Gastroesophageal sphincter (tissue), 4 donors: Measurements from ENCODE around the gene PYCR2. TPM values are rescaled to one million over a fixed set of nuclear protein-coding genes. Genes with fewer than 3 reads are reported as not detected.

Experiments used
- ATAC-seq: fragments of 150-250 bp; one replicate; pipeline ENCODE4 v1.9.1; 2016; ENCODE audit warnings: mild to moderate bottlenecking, moderate library complexity
- H3K27ac ChIP-seq, 4 donors: fragments of 200-600 bp; sonication (generic) in 3 of 4; 1 replicate in 3 of 4; 2 replicates in 1 of 4; pipeline ENCODE4 v1.5.1; 2016 to 2019
- H3K27me3 ChIP-seq: fragments of 200-600 bp; sonication (generic); one replicate; pipeline ENCODE4 v1.5.1; 2019
- H3K36me3 ChIP-seq, 2 donors: fragments of 200-600 bp; sonication (generic); one replicate each; pipeline ENCODE4 v1.5.1; 2019; ENCODE audit warnings: control low read depth in 1 of 2
- H3K4me1 ChIP-seq, 3 donors: fragments of 200-600 bp; sonication (generic); 1 replicate in 2 of 3; 2 replicates in 1 of 3; pipeline ENCODE4 v1.5.1; 2016 to 2019; ENCODE audit warnings: control low read depth in 2 of 3
- H3K4me3 ChIP-seq, 2 donors: fragments of 200-600 bp; sonication (generic); one replicate each; pipeline ENCODE4 v1.5.1; 2019; ENCODE audit warnings: mild to moderate bottlenecking in 1 of 2, moderate library complexity in 1 of 2
- H3K9me3 ChIP-seq, 3 donors: fragments of 200-600 bp; sonication (generic); one replicate each; pipeline ENCODE4 v1.5.1; 2017 to 2019; ENCODE audit warnings: control low read depth in 2 of 3
- CTCF ChIP-seq, 4 experiments: fragments of 200-600 bp in 2 of 4; fragments of 450-650 bp in 2 of 4; sonication (generic) in 1 of 4; IDR thresholded peaks; one replicate each; pipeline ENCODE4 v1.5.1; 2017 to 2019; ENCODE audit warnings: antibody characterized with exemption in 4 of 4, mild to moderate bottlenecking in 2 of 4, moderate library complexity in 2 of 4
- EP300 ChIP-seq: sonication (generic); formaldehyde crosslinking; IDR thresholded peaks from one replicate; pipeline ENCODE4 v1.6.1; 2017; ENCODE audit warnings: antibody characterized with exemption, mild to moderate bottlenecking
- POLR2A ChIP-seq, 2 donors: fragments of 450-650 bp; IDR thresholded peaks; one replicate each; pipeline ENCODE4 v1.6.1; 2017; ENCODE audit warnings: antibody characterized with exemption in 2 of 2, mild to moderate bottlenecking in 2 of 2, moderate library complexity in 1 of 2
- POLR2AphosphoS5 ChIP-seq: sonication (generic); formaldehyde crosslinking; IDR thresholded peaks from one replicate; pipeline ENCODE4 v1.6.1; 2017; ENCODE audit warnings: antibody characterized with exemption
- WGBS, 2 donors: methylation state at CpG; one replicate each; pipeline ENCODE4 v1.1.5; 2018; ENCODE audit warnings: low coverage in 1 of 2; 5-methylcytosine and 5-hydroxymethylcytosine counted together
- total RNA-seq, 4 donors: library from RNA; depleted of rRNA; stranded (reverse); fragments of >200 nt; gene quantifications; one replicate each; pipeline ENCODE4 v1.1.0, GENCODE V29; 2016

Gene PYCR2
- total RNA-seq, 4 donors from 2014 or later: 43.6 to 65.5 (median 50.6) TPM

- no peak overlapping the region for H3K4me3 ChIP-seq
- no peak for ATAC-seq
- no peak overlapping the region for H3K27ac ChIP-seq
- no peaks in the 10 kb centered on the region for H3K36me3 ChIP-seq
- no peaks in the 10 kb centered on the region for H3K27me3 ChIP-seq
- 92% methylated on average over 3 to 15 of the region's 19 CpGs for WGBS, 2 donors
- no peak for TF ChIP-seq POLR2A (IDR thresholded peaks at IDR 0.05)
- TF ChIP-seq EP300: no peak
- no peak for TF ChIP-seq CTCF (IDR thresholded peaks at IDR 0.05)
- TF ChIP-seq POLR2AphosphoS5: no peak
- H3K4me1 ChIP-seq: no peaks in the 10 kb centered on the region
- no peaks in the 10 kb centered on the region for H3K9me3 ChIP-seq
Measured at GRCh38 chr1:225897595-225898514, 26.2 kb downstream of the PYCR2 start.

- 36 to 62% methylated on average over 3 to 5 of the region's 7 CpGs for WGBS, 2 donors
- ATAC-seq: no peak
- H3K27ac ChIP-seq: no peak overlapping the region
Measured at GRCh38 chr1:225896937-225897549, 27.0 kb downstream of the PYCR2 start.

GRCh38 chr1:225896494-225896893 lies 27.6 kb downstream of the PYCR2 start:
- Histone ChIP-seq H3K4me3 (no peak overlapping the region), H3K9me3 (no peaks in the 10 kb centered on the region), H3K27me3 (no peaks in the 10 kb centered on the region), H3K27ac (no peak overlapping the region), H3K36me3 (no peaks in the 10 kb centered on the region), H3K4me1 (no peaks in the 10 kb centered on the region)
- TF ChIP-seq POLR2A (IDR thresholded peaks at IDR 0.05): no peak
- TF ChIP-seq EP300: no peak
- TF ChIP-seq CTCF (IDR thresholded peaks at IDR 0.05): no peak
- TF ChIP-seq POLR2AphosphoS5: no peak
- ATAC-seq: no peak
- 21 to 36% methylated on average over 5 of the region's 5 CpGs for WGBS, 2 donors

More at GRCh38 chr1:225896937-225897549, 27.0 kb downstream of the PYCR2 start:
- no peak overlapping the region for H3K4me3 ChIP-seq
- no peaks in the 10 kb centered on the region for H3K4me1 ChIP-seq
- no peaks in the 10 kb centered on the region for H3K27me3 ChIP-seq
- TF ChIP-seq POLR2A (IDR thresholded peaks at IDR 0.05): no peak
- no peak for TF ChIP-seq EP300
- no peak for TF ChIP-seq POLR2AphosphoS5
- no peak for TF ChIP-seq CTCF (IDR thresholded peaks at IDR 0.05)
- H3K36me3 ChIP-seq: no peaks in the 10 kb centered on the region
- H3K9me3 ChIP-seq: no peaks in the 10 kb centered on the region

GRCh38 chr1:225892307-225892706 lies 31.7 kb downstream of the PYCR2 start:
- H3K36me3 ChIP-seq: no peaks in the 10 kb centered on the region
- WGBS, 2 donors: 37 to 95% methylated on average over 2 to 6 of the region's 6 CpGs
- ATAC-seq: no peak
- no peak overlapping the region for H3K4me3 ChIP-seq
- TF ChIP-seq POLR2A (IDR thresholded peaks at IDR 0.05): no peak
- TF ChIP-seq EP300: no peak
- no peak for TF ChIP-seq POLR2AphosphoS5
- TF ChIP-seq CTCF (IDR thresholded peaks at IDR 0.05): no peak
- H3K9me3 ChIP-seq: no peaks in the 10 kb centered on the region
- H3K27me3 ChIP-seq: peaks cover 14% of the 10 kb centered on the region
- H3K4me1 ChIP-seq: peaks cover 0 to 6% (median 0%) of the 10 kb centered on the region in 3 donors
- H3K27ac ChIP-seq: no peak overlapping the region
